NCI-H2029 (cell line): ENCODE measurements around the gene SRPRB.

Experiments
- DNase-seq: peaks from one replicate; lab custom pipeline; 2025; lab: John Stamatoyannopoulos, UW

Gene SRPRB

DNA sequence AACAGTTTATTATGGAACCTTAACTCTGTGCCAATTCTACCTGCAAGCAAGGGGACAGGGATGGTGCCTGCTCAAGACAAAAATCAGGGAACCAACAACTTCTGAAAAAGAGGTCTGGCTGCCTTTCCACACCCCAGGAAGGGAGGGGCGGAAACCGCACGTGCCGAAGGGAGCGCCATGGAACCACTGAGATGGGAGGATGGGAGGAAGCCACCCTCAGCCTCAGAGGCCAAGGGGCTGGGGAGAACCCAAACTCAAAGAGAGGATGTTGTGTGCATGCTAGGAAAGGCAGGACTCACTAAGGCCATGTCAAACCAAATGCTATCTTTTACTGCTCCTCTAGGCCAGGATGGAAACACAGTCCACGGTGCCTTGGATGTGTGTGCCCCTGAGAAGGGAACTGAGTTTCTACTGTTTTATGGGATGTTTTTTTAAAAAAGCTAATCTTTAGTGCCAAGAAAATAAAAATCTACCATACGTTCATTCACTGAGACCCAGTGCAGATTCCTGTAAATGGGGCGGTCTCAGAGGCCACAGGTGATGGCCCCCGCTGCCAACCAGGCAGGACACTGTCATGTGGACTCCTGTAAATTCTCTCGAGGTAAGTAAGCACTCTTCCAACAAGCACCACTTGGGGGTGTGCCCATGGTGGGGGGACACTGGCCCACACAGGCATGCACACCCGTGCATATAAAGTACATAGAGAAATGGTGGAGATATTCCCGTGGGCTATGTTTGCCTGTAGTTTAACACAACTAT, 20.5 kb downstream of the SRPRB start:
- DNase-seq, result no peak

DNA sequence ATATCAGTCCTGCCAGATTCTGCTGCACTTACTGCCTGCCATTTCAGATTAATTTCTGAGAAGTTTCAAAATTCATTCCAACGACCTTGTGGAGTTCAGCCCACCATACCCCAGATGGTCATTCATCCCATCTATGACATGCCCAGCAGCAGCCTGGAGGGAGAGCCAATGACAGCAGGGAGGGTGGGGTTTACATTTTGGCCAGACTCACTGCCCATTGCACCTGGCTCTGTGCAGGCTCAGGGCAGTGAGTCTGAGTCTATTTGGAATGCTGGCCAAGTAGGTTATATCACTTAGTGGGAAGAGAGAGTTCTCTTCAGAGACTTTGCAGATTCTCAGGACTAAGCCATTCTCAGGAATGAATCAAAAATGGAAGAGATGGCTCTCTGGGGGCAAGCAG, 21.5 kb downstream of the SRPRB start:
- DNase-seq, result no peak

DNA sequence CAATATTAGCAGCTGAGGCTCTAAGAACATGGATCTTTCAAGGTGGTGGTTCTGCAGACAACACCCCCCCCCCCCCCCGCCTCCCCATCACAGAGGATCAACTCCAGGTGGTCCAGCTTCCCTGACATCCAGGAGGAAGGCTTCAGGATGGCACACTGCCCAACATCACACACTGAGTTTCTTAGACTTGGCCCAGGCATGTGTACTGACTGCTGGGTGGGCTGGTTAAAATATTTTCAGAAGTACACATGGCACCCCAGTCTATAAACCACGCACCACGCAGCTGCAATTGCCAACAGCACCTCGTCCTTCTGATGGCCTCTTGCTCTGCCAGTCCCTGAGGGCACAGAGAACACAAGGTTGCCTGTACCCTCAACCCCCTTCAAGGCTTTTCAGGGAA, 22.1 kb downstream of the SRPRB start:
- no peak for DNase-seq

DNA sequence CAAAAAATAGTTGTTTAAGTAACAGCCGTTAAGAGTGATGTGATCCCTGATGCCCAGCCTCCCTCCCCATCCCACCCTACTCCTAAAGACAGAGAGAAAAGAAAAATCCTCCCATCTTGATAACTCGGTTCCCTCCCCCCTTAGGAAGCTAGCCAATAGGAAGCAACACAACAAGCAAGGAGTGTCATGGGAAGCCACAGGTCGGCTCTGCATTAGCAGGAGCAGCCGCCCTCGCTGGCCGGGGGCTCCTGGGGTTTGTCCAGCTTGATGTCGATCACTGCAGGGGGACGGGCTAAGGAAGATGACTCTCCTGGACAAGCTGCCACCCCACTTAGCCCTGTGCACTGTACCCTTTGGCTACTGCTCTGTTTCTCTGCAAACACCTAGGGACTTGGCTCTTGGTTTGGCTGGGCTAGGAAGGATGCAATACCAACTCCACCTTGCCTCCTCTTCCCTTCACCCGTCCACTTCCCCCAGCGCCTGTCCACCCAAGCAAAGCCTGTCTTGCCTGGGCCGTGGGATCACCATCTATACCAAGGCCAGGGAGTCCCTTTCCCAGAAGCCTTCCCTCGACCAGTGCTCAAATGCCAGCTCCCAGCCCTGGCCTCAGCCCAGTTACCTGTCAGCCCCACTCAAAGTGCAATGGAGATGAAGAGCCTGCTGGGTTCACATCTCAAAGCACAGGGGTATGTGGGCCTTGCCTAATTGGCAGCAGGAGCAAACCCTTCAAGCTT, 23.1 kb downstream of the SRPRB start:
- DNase-seq, result no peak

DNA sequence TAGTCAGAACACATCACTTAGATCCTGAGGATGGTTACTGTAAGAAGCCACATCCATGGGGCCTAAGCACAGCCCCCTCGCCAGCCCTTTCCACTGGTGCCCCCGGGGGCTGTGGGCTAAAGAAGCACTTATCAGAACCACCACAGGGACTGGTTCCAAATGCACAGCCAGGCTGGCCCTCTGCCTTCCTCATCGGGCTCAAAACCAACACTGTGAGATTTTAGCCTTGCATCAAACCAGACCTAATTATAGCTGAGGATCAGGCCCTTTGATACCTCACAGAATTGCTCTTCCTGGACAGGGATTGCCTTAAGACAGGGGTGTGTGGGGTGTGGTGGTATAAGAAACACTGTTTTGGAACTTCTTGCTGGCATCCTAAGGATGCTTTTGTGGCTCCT, 23.7 kb downstream of the SRPRB start:
- no peak for DNase-seq

DNA sequence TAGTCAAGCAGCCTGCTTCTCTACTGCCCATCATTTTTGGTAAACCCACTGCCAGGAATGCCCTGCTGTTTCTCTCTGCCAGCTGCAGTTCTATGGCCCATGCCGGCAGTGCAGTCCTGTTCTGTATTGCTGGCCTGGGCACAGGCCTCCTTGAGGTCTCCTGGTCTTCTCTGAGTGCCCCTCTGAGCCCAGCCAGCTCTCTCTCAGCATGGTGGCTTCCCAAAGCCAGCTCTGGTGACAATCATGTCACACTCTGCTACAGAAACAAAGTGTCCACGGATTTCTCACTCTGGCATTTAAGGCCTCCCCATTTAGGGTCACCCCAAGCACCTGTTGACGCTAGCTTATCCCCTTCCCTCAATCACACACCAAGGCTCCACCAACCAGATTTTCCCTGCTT, 24.5 kb downstream of the SRPRB start:
- no peak for DNase-seq

DNA sequence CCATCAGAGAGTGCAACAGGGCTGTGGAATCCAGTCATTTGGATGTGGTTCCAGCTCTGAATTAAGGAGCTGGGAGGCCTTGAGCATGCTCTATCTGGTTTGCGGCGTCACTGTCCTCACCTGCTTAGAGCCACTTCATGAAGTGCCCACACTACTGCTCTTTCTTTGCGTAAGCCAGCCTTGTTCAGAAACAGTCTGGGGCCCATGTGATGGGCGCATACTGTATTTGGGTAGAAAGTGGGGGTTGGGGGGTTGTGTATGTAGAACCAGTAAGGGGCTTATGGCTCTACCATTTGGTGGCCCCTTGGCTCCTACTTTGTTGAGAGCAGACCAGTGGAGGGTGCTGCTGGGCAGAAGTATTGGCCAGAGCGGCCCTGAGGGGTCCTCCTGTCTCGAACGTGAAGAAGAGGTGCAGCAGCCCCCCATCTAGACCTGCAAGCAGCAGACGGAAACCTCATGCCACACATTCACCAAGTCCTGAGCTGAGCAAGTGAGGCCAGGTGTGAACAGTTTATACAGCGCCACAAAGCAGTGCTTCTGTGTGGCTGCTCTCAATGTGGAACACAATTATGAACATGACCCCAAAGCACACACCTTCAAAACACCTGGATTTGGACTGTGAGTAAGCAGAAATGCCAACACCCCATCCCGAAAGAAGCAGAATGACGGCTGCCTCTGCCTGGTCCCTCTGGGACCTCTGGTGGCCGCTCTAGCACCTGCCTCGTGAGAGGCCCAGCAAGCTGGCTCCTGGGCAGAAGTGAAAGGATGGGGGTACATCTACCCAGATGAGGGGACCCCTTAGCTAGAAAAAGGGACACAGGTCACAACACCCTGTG, 26.6 kb downstream of the SRPRB start:
- DNase-seq, result no peak

DNA sequence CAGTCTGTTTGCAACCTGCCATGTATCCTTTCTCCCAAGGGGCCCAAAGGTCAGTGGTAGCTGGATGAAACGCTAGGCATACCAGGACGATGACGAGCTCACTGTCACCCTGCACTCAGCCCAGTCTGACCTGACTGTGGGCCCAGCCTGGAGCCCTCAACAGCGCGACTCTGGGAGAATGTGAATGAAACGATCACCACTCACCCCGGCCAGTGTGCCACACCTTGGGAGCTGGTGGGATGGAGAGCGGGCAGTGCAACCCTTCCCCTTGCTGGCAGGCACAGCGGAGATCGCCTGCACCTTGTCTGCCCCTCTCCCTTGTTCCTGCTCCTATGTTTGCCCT, 27.2 kb downstream of the SRPRB start:
- DNase-seq, result no peak

DNA sequence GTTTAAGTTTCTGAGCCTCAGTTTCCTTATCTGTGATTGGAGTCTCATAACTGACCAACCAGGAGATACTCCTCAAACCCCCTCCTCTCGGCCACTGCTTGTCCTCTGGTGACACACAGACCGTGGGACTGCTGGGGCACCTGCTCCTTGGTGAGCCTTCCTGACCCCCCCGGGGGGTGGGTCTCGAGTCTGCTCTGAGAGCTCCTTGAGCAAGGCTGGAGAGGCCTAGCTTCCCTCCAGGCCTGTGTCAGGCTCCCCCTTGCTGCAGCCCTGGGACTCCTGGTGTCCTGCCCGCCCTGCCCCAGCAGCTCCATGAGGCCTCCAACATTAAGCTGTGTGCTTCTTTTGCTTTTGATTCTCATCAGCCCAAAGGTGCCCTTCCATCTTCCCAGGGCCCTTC, 27.7 kb downstream of the SRPRB start:
- no peak for DNase-seq

DNA sequence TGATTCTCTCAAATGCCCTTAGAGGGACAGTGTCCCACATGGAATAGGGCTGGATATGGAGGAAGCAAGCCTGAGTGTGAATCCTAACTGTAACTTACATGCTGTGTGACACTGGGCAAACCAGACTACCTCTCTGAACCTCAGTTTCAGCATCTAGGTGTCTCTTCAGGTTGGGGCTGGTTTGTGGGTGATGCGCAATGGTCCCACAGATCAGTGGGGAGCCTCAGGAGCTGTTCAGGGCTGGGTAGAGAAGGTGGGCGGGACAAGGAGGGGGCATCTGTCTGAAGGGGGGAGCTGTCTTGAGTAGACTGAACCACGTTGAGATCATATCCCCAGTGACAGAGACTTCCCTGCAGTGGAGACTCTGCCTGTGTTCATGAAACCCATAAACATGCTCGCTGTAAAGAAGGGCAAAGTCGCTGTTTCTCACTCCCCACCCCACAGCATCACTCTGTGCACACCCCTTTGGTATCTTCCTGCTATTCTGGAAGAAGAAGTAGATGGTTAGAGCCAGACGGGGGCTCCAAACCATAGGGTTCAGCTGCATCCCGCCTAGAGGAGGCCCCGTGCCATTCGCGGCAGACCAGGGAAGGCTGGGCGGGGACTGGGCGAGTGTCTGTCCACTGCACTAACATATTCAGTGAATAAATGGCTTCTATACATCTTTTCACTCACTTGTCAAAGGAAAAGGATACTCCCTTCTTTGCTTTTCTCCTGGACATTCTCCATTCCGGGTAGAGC, 28.4 kb downstream of the SRPRB start:
- no peak for DNase-seq

DNA sequence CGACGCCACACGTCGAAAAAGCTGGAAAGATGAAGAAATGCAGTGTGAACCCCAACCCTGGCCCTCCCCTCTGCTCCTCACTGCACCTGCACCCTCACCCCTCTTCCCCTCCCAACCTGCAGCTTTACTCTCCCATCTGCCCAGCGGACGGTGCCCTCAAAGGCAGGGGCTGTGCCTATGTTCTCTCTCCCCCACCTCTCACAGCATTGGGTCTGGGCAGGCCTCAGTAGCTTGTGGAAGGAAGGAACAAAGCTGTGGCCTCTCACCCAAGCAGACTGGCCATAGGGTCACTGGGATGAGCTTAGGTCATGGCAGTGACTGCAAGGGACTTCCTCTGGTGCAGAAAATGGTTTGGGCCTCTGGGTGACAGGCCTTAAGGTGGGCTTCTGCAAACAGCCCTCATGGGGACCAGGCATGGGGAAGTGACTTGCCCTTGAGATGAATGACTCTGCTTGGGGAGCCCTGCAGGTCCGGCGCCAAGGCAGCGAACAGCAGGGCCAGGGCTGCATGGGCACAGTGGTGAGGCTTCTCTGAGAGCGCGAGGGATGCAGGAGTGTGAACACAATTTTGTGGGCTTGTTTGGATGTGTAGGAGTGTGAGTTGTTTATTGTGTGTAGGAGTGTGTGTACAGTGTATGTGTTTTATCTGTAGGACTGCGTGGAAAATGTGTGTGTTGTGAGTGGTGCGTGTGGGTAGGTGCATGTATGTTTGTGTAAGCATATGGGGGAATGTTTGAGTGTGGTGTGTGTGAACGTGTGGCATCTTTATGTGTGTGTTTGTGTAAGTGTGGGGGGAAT, 29.2 kb downstream of the SRPRB start:
- no peak for DNase-seq

DNA sequence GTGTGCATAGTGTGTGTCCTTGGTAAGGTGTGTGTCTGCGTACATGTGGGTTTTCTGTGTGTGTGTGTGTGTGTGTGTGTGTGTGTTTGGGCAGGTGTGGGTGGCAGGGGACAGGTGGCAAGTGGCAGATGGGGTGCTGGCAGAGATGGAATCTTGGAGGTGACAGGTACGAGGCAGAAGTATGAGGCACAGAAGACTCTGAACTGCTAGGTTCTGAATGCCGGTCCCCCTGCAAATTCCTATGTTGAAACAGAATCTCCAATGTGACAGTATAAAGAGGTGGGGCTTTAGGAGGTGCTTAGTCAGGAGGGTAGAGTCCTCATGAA, 29.8 kb downstream of the SRPRB start:
- no peak for DNase-seq

DNA sequence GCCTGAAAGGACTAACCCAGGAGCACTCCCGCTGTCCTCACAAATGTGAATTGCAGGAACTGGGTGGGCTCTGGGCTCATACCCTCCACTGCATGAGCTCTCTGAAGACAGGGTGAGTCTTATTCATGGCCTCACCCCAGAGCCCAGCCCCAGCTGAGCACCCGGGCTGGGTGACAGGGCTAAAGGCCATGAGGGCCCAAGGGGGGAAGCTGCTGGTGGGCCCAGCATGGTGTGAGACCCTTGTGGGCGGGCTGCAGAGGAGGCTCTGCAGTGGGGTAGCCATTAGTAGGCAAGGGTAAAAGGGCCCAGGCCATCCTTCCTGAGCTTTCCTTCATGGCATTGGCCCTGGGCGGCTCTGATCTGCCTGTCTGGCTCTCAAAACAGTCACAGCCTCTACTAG, 30.3 kb downstream of the SRPRB start:
- DNase-seq, result no peak

DNA sequence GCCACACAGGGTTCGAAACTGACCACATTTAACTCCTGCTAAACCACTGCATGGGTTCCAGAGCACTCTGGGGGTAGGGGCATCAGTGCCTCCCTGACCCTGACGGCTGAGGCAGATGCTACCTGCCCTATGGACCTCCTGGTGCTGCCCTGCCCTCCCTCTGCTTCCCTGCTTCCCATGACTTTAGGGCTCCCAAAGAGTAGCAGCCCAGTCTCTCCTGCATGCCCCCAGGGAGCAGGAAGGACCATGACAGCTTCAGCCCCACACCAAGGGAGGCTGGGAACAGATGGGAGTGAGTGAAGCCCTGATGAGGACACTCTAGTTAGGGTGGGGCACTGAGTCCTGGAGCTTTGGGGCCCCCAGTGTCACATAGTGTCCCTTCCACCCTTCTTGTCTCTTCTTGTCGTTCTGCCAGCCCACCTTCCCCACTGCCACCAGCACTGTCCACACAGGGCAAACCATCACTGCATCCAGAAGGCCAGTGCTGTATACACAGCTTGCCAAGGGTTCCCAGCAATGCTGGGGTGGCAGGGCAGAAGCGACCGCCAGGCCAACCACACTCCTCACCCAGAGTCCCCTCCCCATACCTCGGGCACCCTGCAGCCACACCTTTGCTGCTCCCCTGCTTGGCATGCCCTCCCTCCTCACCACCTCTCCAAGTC, 31.0 kb downstream of the SRPRB start:
- DNase-seq, result no peak

DNA sequence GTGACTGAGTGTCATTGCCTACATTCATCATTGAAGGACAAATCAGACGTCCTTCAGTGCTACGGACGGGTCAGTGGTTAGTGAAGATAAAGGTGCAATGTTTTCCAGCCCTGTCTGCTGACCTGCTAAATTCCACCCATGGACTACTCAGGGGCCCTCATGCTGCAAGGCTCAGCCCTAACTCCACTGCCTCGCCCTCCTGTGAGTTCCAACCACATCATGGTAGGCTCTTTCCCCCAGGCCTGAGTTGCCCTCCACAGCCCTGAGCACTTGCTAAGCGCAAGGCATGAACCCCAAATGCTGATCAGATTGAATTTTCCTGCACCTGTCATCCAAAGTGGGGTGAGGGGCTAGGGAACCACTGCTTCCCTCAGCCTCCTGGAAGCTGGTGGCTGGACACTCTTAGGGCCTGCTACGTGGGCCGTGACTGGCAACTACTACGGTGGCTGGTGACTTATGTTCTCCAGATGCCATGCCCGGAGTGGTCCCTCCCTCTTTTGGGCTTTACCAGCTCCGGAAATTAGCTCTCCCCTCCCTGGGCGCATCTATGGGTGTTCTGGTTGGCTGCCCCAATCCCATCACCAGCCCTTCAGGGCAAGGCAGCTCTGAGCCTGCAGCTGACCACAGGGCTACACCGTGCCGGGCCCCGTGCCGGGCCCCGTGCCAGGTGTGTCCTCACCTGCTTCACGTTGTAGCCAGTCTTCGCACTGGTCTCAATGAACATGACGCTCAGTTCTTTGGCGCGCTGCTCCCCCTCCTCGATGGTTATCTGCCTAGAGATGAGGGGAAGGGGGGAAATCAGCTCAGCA, 32.1 kb downstream of the SRPRB start:
- no peak for DNase-seq

DNA sequence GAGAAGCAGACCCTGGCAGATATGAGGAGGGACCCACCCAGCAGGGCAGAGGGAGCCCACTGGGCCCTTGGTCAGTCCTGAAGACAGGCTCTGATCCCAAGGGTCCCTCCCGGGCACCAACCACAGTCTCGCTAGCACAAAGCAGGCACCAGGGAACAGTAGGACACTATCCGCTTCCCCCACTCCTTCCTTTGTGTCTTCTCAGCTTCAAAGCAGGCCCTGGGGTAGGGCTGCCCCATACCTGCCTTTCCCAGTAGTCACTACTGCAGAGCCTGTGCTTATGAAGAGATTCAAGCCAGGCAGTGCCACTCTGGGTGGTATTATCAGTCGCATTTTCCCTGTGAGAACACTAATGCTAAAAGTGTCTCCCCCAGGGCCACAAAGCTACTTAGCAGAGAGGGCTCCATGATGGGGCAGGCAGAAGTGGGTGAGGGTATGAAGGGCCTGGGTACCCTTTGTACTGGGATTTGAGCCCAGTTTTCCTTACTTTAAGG, 32.7 kb downstream of the SRPRB start:
- no peak for DNase-seq

DNA sequence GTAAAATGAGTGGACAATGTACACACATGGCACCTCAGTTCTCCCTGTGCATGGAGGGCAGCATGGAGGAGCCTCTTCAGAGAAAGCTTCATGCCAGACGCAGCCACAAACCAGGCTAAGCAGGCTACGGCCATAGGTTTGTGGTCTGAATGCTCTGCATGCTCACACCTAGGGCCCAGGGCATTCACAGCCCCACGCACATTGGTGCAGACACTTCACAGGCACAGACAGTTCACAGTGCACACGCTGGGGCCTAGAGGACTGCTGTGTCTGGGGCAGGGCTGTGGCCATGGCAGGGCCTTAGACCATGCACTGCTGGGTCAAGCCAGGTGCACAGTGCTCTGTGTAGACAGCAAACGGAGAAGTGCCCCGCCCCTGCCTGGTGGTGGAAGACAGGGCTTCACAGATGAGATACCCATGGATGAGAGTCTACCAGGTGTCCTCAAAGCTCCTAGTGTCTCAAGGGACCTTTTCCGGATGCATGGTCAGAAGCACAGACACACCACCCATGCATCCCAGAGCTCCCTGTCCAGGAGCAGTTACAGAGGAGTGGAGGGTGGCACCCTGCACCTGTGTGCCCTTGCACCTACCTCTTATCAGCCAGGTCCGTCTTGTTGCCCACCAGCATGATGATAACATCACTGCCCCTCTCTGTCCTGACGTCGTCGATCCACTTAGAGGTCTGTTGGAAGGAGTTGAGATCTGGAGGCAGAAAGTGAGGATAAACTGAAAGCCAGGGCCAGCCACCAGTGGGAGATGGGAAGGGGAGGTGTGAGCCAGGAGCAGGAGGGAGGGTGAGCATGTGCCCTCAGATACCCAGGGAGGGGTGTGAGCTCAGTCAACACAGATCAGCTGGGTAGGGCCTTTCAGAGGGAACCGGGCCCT, 33.5 kb downstream of the SRPRB start:
- no peak for DNase-seq

DNA sequence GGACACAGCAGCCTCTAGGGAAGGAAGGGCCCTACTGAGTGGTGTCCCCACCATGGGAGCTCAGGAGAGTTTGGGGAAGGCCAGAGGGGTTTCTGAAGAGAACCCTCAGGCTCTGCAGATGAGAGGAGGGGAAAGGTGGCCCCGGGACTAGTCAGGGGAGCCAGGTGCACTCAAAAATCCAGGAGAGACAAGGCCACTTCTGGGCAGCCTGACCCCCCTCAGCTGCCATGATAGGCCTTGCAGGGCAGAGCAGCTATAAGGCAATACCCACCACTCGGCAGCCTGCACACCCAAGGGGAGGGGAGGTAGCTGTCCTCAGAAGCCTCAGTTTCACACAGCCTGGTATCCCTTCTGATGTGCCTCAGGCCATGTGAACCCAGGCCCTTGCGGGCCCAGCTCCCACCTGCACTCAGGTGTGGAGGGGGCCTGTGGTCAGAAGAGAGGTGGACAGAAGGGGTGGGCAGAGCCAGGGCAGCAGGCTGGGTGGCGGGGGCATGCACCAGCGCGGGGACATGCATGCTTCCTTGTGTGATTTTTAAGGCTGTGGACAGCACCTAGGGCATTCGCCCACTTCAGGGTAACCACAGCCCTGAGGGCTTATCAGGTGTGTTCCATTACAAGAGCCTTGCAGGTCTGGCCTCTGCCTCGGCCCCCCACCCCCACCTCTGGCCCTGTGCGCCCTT, 34.6 kb downstream of the SRPRB start:
- no peak for DNase-seq
